Fibroblast of mammary gland (primary cell): Measurements from ENCODE around the gene PCIF1.

ENCODE experiments used
- DNase-seq: peaks from one replicate; pipeline ENCODE4 v3.0.0-alpha.2; 2010; ENCODE audit warnings: low read depth
- H3K4me3 ChIP-seq: 2 replicates; pipeline ENCODE4 v1.5.1; 2011; ENCODE audit warnings: low read depth, mild to moderate bottlenecking, low read length, moderate library complexity; ENCODE audit not compliant: control insufficient read depth
- TF ChIP-seq, protein P1 (sequence below): conservative IDR thresholded peaks from 2 replicates; pipeline ENCODE4 v1.5.1; 2011; ENCODE audit warnings: low read depth, low read length, inconsistent platforms; ENCODE audit not compliant: control insufficient read depth, insufficient read depth

PCIF1 gene

DNA sequence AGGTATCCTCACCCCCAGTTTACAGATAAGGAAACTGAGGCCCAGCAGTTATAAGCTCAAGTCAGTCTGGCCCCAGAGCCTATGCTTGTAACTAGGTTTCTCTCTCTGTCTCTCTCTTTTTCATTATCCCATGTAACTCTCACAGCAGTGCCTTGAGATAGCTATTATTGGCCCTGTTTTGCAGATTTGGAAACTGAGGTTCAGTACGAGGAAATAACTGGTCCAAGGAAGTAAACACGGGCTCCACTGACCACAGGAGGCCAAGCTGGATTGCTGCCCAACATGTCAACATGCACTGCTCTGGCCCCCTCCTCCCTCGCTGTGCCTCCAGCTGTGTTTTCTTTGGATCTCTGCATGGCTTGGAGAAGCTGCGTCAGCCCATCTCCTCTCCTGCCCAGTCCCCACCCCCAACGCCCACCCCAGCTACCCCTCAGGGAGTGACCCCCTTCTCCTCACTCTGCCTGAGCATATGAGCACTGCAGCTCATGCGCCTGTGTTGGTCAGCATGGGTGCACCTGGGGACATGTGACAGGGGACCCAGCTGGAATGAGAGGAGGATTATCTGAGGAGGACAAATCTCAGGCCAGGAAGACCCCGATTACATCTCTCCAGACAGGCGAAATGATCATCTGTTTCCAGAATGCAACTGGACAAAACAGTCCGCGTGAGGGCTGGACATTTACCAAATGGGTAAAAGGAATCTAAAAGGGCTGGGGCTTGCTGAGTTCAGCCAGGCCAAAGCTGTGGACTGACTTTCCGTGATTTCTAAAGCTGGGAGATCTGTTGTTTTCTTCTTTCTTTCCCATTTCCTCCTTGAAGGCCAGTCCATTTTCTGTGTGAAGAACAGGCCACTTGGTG lies 14.7 kb upstream of the PCIF1 start:
- no peak overlapping the region for H3K4me3 ChIP-seq
- TF ChIP-seq, protein P1, sequence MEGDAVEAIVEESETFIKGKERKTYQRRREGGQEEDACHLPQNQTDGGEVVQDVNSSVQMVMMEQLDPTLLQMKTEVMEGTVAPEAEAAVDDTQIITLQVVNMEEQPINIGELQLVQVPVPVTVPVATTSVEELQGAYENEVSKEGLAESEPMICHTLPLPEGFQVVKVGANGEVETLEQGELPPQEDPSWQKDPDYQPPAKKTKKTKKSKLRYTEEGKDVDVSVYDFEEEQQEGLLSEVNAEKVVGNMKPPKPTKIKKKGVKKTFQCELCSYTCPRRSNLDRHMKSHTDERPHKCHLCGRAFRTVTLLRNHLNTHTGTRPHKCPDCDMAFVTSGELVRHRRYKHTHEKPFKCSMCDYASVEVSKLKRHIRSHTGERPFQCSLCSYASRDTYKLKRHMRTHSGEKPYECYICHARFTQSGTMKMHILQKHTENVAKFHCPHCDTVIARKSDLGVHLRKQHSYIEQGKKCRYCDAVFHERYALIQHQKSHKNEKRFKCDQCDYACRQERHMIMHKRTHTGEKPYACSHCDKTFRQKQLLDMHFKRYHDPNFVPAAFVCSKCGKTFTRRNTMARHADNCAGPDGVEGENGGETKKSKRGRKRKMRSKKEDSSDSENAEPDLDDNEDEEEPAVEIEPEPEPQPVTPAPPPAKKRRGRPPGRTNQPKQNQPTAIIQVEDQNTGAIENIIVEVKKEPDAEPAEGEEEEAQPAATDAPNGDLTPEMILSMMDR, result no peak
- peak; percentile 92 for DNase-seq

DNA sequence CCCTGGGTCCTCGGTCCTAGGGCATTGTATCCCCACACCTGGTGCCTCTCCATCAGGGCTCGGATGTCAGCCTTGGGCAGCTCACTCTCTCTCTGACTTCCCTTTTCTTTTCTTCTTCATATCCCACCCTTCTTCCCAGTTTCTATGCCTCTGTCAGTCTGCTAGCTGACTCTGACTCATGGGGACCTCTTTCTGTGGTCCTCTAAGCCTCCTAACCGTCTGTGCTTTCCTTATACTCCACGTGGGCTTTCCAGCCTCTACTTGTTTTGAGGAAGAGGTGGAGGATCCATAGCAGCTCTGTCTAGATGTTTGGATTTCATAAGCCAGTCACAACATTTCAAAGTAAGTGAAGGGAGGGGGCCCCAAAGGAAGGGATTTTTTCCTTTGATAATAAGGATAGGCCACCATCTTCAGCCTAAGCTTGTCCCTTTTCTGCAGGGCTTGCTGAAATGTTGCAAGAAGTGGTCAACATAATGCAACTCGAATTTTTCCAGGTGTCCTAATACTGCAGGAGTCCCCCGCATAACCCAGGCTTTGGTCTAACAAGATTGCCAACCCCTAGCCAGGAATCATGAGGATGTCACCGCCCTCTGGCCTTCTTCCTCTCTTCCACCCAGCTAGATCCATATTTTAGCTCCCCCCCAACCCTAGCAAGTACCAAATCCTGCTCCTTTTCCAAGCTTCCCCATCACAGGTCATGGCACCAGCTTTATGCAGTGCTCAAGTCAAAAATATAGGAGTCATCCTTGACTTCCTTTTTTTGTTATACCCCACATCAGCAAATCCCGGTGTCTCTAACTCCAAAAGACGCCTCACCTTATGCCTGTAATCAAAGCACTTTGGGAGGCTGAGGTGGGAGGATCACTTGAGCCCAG lies 13.8 kb upstream of the PCIF1 start:
- DNase-seq, result peak; percentile 41
- no peak overlapping the region for H3K4me3 ChIP-seq
- TF ChIP-seq, protein P1, result no peak

DNA sequence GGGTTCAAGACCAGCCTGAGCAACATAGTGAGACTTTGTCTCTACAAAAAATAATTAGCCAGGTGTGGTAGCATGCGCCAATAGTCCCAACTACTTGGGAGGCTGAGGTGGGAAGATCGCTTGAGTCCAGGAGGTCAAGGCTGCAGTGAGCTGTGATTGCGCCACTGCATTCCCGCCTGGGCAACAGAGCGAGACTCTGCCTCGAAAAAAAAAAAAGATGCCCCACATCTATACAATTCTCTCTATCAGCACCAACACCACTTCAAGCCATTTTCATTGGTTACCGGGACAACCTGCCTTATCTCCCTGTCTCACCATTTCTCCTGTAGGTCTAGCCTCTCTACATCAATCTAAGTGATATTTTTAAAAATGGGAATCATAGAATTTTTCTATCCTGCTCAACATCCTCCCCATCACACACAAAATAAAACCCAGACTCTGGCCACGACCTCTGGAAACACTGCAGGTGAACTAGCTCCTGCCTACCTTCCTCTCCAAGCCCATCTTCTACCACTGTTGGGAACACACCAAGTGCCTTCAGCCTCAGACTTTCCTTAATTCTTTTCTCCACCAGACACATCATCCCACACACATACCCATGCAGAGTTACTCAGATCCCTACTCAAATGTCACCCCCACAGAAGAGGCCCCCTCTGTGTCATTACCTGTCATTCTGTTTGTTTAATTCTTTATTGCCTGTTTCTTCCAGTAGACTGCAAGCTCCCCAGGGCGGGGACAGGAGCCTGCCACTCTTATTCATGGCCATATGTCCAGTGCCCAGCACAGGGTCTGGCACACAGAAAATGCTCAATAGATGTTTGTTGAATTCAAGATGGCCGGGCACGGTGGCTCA lies 12.9 kb upstream of the PCIF1 start:
- TF ChIP-seq, protein P1, result no peak
- no peak for DNase-seq
- no peak overlapping the region for H3K4me3 ChIP-seq

DNA sequence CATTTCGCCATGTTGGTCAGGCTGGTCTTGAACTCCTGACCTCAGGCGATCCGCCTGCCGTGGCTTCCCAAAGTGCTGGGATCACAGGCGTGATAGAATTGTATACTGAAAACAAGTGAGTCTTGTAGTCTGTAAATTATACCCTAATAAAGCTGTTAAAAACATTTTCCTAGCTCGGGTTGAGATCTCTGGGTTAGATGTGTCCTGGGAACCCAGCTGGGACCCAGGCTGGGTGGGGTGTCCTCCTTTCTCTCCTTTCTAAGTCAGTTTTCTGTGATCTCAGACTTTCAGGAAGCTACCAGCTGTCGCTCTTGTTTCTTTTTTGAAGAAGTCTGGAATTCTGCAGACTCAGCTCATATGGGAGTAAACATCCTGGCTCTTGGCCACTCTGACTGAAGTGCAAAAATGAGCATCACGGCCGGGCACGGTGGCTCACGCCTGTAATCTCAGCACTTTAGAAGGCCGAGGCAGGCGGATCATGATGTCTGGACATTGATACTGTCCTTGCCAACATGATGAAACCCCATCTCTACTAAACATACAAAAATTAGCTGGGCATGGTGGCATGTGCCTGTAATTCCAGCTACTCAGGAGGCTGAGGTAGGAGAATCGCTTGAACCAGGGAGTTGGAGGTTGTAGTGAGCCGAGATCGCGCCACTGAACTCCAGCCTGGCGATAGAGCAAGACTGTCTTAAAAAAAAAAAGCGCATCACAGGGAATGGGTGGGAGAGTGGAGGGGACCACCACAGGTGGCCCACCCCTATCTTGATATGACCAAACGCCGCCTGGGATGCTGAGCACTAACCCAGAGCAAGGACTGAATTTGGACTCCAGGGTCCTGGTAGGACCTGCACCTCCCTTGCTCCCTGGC lies 9.9 kb upstream of the PCIF1 start:
- TF ChIP-seq, protein P1, result no peak
- no peak overlapping the region for H3K4me3 ChIP-seq
- peak; percentile 52 for DNase-seq

DNA sequence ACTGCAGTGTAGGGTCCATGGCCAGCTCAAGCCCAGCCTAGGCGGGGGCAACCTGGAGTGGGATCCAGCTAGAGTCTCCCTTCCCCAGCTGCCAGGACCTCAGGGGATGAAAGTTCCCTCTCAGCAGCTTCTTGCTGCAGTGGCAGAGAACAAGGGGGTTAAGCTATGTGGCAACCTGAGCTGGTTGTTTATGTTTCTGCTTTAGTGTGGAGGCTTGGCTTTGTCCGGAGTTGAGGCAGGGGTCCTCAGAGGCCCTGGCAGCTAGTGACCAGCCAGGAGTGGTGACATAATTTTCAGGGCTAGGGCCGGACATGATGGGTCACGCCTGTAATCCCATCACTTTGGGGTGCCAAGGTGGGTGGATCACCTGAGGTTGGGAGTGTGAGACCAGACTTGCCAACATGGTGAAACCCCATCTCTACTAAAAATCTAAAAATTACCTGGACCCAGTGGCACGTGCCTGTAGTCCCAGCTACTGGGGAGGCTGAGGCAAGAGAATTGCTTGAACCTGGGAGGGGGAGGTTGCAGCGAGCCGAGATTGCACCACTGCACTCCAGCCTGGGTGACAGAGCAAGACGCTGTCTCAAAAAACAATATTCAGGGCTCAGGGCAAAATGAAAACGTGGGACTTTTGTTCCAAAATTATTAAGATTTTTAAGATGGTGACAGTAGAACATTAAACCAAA lies 8.5 kb upstream of the PCIF1 start:
- no peak overlapping the region for H3K4me3 ChIP-seq
- TF ChIP-seq, protein P1, result no peak
- no peak for DNase-seq
